DMS 273 treated with DMSO at 0.1 percent for 48 hours (cell line): ENCODE measurements around the gene SLC45A1.

Experiments
- DNase-seq: peaks from one replicate; lab custom pipeline; 2025; lab: John Stamatoyannopoulos, UW

Gene SLC45A1

DNA sequence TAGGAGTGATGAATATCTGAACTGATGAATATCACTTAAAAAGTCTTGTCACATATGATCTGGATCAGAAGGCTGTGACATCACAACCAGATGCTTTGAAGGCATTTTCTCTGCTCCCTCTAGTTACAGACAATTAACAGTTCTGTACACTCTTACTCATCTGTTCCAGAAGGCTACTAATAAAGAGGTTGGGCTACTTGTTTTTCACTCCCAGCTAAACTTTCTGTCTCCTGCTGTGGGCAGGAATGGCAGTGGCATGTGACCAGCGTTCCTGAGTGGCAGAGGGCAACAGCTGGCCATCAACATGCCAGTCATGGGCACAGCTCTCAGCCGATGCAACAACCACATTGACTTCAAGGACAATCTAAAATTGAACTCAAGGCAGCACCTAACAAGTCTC, 66.7 kb downstream of the SLC45A1 start:
- no peak for DNase-seq

GRCh38 chr1:8386247-8386646, 68.3 kb downstream of the SLC45A1 start:
- no peak for DNase-seq

DNA sequence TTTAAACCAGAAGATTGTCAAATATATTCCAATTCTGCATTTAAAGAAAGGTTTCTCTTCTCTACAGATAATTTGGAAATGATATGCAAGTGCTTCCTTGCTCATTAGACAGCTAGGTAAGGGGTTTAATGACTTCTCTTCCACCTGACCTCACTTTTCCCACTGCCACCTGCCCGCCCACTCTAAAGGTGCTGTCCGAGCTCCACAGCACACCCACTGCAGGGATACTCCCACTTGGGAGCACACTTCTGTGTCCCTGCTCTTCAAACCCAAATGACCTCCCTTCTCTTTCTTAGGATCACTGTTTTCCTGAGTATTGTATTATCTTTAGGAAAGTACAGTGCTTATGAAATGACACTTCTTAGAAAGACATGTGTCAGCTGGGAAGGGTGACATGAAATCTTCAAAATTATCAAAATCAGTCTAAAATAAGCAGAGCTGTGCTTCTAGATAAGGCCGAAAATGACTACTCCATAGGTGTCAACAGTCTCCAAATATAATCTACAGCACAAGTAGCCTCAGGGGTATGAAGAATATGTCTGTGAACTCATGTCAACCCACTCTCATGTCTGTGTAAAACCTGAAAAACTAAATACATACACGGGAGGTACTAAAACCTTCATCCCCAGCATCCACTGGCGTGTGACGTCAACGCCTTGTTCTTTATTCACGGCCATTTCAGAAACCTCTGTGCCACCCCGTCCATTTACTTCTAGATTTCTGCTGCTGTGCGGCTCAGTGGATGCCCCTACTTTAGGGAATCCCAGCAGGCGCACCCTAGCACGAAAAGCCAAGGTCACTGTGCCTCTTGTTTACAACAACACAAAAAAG, 71.0 kb downstream of the SLC45A1 start:
- no peak for DNase-seq

GRCh38 chr1:8389958-8390535, 72.1 kb downstream of the SLC45A1 start:
- no peak for DNase-seq

GRCh38 chr1:8390707-8391106, 72.8 kb downstream of the SLC45A1 start:
- no peak for DNase-seq

GRCh38 chr1:8392522-8392921, 74.6 kb downstream of the SLC45A1 start:
- DNase-seq: no peak
